ENCODE data around the gene PRAMEF1. TPM values are rescaled to one million over a fixed set of nuclear protein-coding genes. Genes with fewer than 3 reads are reported as not detected.
"Not testable (repeated sequence)": the region's sequence is repeated elsewhere in the genome, so short reads cannot be mapped to it uniquely, and the experiment has no call there.

PRAMEF1 gene, protein sequence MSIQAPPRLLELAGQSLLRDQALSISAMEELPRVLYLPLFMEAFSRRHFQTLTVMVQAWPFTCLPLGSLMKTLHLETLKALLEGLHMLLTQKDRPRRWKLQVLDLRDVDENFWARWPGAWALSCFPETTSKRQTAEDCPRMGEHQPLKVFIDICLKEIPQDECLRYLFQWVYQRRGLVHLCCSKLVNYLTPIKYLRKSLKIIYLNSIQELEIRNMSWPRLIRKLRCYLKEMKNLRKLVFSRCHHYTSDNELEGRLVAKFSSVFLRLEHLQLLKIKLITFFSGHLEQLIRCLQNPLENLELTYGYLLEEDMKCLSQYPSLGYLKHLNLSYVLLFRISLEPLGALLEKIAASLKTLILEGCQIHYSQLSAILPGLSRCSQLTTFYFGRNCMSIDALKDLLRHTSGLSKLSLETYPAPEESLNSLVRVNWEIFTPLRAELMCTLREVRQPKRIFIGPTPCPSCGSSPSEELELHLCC
- total RNA-seq: not detected
- not detected for polyA plus RNA-seq (ENCODE audit: insufficient read length in 6 of 6)
- long read RNA-seq, donor 1: 0 reads
- long read RNA-seq, donor 2: 0 reads
- long read RNA-seq, donor 3: 0 reads
- long read RNA-seq, donor 4: 0 reads
- long read RNA-seq, donor 5: 0 reads
- long read RNA-seq, donor 6: 0 reads
- long read RNA-seq, donor 7: 0 reads
- long read RNA-seq, donor 8: 0 reads
- long read RNA-seq, donor 9: 0 reads
- long read RNA-seq, donor 10: 0 reads
- long read RNA-seq, donor 11: 0 reads
- long read RNA-seq, donor 12: 0 reads

DNA sequence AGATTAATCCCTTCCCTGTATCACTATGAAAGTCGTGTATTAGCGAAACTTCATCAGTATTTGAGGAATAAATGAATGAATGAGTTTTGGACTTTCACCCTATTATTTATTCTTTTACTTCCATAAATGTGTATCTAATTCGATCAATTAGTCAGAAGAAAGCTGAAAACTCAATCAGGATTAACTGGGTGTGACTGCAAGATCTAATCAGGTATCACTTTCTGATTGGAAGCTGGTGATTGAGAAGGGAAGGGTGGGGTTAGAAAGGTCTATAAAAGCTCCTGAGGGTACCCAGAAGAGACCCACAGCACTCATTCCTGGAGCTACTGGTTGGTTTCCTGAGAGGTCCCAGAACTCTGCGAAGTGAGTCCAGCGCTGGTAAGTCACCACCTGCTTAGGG is at the start of gene PRAMEF1:
PRAMEF1 (plus strand) TSS at position 301 of the 400 bp plus-strand sequence. CDS start 1,831 bp downstream, outside the sequence.
- ATAC-seq; H3K9me3 ChIP-seq; H3K27me3 ChIP-seq; H3K4me1 ChIP-seq; DNase-seq; H3K36me3 ChIP-seq; H3K27ac ChIP-seq; H3K4me3 ChIP-seq; intact Hi-C loops (cut with DNase I): not testable (repeated sequence)

GRCh38 chr1:12741946-12742345 is 49.3 kb upstream of the PRAMEF1 start:
- no peak overlapping the region for H3K27ac ChIP-seq

GRCh38 chr1:12745126-12745991 is 45.8 kb upstream of the PRAMEF1 start:
- TF ChIP-seq CTCF (IDR thresholded peaks at IDR 0.05): no peak
- H3K27me3 ChIP-seq: peaks cover 0 to 21% of the 10 kb centered on the region in 2 donors
- DNase-seq: no peak
- peaks cover 0 to 24% of the 10 kb centered on the region in 2 donors for H3K9me3 ChIP-seq
- H3K36me3 ChIP-seq: no peaks in the 10 kb centered on the region
- intact Hi-C loops (cut with DNase I): no loop called here
- no peak overlapping the region for H3K27ac ChIP-seq
- no peak overlapping the region for H3K4me3 ChIP-seq
- ATAC-seq: no peak
- H3K4me1 ChIP-seq: no peaks in the 10 kb centered on the region

More at GRCh38 chr1:12741946-12742345, 49.3 kb upstream of the PRAMEF1 start:
- H3K9me3 ChIP-seq: no peaks in the 10 kb centered on the region
- intact Hi-C loops (cut with DNase I): no loop called here
- H3K27me3 ChIP-seq: peaks cover 0 to 14% of the 10 kb centered on the region in 2 donors
- DNase-seq: no peak
- H3K36me3 ChIP-seq: no peaks in the 10 kb centered on the region
- H3K4me3 ChIP-seq: no peak overlapping the region
- no peak for ATAC-seq
- no peaks in the 10 kb centered on the region for H3K4me1 ChIP-seq
- no peak for TF ChIP-seq CTCF (IDR thresholded peaks at IDR 0.05)

- DNase-seq (peak in 1 of 4 donors; percentile 19), ATAC-seq (peak; percentile 41)
- Histone ChIP-seq H3K4me3 (no peak within 1 kb of the TSS), H3K27me3 (peaks cover 0 to 27% of the 10 kb centered on the region in 2 donors), H3K4me1 (no peaks in the 10 kb centered on the region), H3K9me3 (peaks cover 0 to 27% of the 10 kb centered on the region in 2 donors), H3K36me3 (no peaks in the 10 kb centered on the region), H3K27ac (no peak within 1 kb of the TSS)
- intact Hi-C loops (cut with DNase I): no loop called here
- TF ChIP-seq CTCF (IDR thresholded peaks at IDR 0.05): no peak
These were observed 45.2 kb upstream of the PRAMEF1 start, which contains the start of gene CFAP107 for GRCh38 chr1:12745992-12746323. Gene CFAP107, plus strand, starts transcription at chr1:12746200. Its CDS starts 231 bp downstream, at chr1:12746431.

GRCh38 chr1:12748778-12749355 is 42.3 kb upstream of the PRAMEF1 start:
- DNase-seq (no peak), ATAC-seq (no peak)
- no peak overlapping the region for H3K4me3 ChIP-seq
- no peak overlapping the region for H3K27ac ChIP-seq
- H3K4me1 ChIP-seq: no peaks in the 10 kb centered on the region
- no peak for TF ChIP-seq CTCF (IDR thresholded peaks at IDR 0.05)
- H3K27me3 ChIP-seq: peaks cover 0 to 38% of the 10 kb centered on the region in 2 donors
- H3K9me3 ChIP-seq: peaks cover 0 to 27% of the 10 kb centered on the region in 2 donors
- intact Hi-C loops (cut with DNase I): no loop called here
- H3K36me3 ChIP-seq: no peaks in the 10 kb centered on the region

Measured in left lung (tissue), 14 donors.